Spleen (tissue), 7 donors: Measurements from ENCODE around the gene FBXW7.

Source experiments
- POLR2A ChIP-seq, 3 donors: fragments of 450-650 bp; IDR thresholded peaks; one replicate each; pipeline ENCODE4 v1.5.1; 2017; ENCODE audit warnings: antibody characterized with exemption in 3 of 3, mild to moderate bottlenecking in 1 of 3
- POLR2AphosphoS5 ChIP-seq, 3 donors: sonication (generic); formaldehyde crosslinking; IDR thresholded peaks; one replicate each; pipeline ENCODE4 v1.5.1; 2017; ENCODE audit warnings: antibody characterized with exemption in 3 of 3
- TF ChIP-seq, protein P1 (sequence below), 11 experiments: fragments of 200-600 bp in 7 of 11; fragments of 450-650 bp in 4 of 11; sonication (generic) in 4 of 11; IDR thresholded peaks in 8 of 11; conservative IDR thresholded peaks in 3 of 11; 1 replicate in 7 of 11; 2 replicates in 4 of 11; pipeline versions ENCODE4 v1.4.0 to v1.8.0; 2016 to 2021; ENCODE audit warnings: antibody characterized with exemption in 11 of 11, inconsistent platforms in 4 of 11, mild to moderate bottlenecking in 1 of 11
- donor health status: DM: no; HTN: no; CAD: no; lungs with moderate emphysema.
- donor health status: DM: no; HTN: no; CAD: no.
- donor health status: DM: no; HTN: no; CAD: no.

- TF ChIP-seq, protein P1, sequence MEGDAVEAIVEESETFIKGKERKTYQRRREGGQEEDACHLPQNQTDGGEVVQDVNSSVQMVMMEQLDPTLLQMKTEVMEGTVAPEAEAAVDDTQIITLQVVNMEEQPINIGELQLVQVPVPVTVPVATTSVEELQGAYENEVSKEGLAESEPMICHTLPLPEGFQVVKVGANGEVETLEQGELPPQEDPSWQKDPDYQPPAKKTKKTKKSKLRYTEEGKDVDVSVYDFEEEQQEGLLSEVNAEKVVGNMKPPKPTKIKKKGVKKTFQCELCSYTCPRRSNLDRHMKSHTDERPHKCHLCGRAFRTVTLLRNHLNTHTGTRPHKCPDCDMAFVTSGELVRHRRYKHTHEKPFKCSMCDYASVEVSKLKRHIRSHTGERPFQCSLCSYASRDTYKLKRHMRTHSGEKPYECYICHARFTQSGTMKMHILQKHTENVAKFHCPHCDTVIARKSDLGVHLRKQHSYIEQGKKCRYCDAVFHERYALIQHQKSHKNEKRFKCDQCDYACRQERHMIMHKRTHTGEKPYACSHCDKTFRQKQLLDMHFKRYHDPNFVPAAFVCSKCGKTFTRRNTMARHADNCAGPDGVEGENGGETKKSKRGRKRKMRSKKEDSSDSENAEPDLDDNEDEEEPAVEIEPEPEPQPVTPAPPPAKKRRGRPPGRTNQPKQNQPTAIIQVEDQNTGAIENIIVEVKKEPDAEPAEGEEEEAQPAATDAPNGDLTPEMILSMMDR (IDR thresholded peaks at IDR 0.05 in 8 of 11, conservative IDR thresholded peaks at IDR 0.05 in 3 of 11), result no peak
- TF ChIP-seq POLR2AphosphoS5 (IDR thresholded peaks at IDR 0.05) (no peak), POLR2A (IDR thresholded peaks at IDR 0.05) (no peak)
These were observed 231.7 kb downstream of the FBXW7 start for GRCh38 chr4:152304220-152304619.
